GM12878 (cell line): ENCODE measurements around the gene CCDC6. TPM values are rescaled to one million over a fixed set of nuclear protein-coding genes. Genes with fewer than 3 reads are reported as not detected.

Experiments
- ATAC-seq: fragments of 200-7000 bp; cut with Tn5 transposase; 3 replicates; pipeline ENCODE4 v1.9.1; 2020; ENCODE audit warnings: mild to moderate bottlenecking, moderate library complexity
- BruUV-seq: library from RNA; stranded (reverse); fragments of 400-500 nt; replicated peaks from 2 replicates; lab custom pipeline; 2021; lab: Mats Ljungman, UMichigan
- CTCF ChIA-PET: fragments of 300-600 bp; sonication (Branson Sonifier 250); formaldehyde crosslinking; extraction: SDS; loops from one replicate; lab custom pipeline; 2021; ENCODE audit warnings: inconsistent platforms; lab: Yijun Ruan, JAX
- POLR2A ChIA-PET: fragments of 350-600 bp; formaldehyde crosslinking; extraction: SDS; loops from one replicate; lab custom pipeline; 2021; ENCODE audit warnings: inconsistent platforms; lab: Charles Lee
- RAD21 ChIA-PET: fragments of 300-600 bp; sonication (Branson Sonifier 250); formaldehyde crosslinking; loops from one replicate; lab custom pipeline; 2023; ENCODE audit warnings: antibody characterized with exemption; ENCODE audit not compliant: unreplicated experiment; lab: Charles Lee
- SMC1A ChIA-PET: fragments of 300-600 bp; sonication (Branson Sonifier 250); formaldehyde crosslinking; loops from one replicate; lab custom pipeline; 2023; ENCODE audit not compliant: unreplicated experiment, uncharacterized antibody; lab: Charles Lee
- DNase-seq: peaks from one replicate; pipeline ENCODE4 v3.0.0-alpha.2; 2011; ENCODE audit warnings: low read depth, low spot score
- FAIRE-seq: peaks from 3 replicates; lab custom pipeline; 2011; peaks lifted over from hg19 to GRCh38; lab: Jason Lieb, UNC
- H2AFZ ChIP-seq: 2 replicates; pipeline ENCODE4 v1.6.0; 2011; ENCODE audit warnings: low read depth, low read length, control low read depth; ENCODE audit not compliant: control insufficient read depth
- H3K27ac ChIP-seq: 2 replicates; pipeline ENCODE4 v1.5.1; 2011; ENCODE audit warnings: control low read depth; ENCODE audit not compliant: control insufficient read depth, insufficient read depth
- H3K27me3 ChIP-seq, 2 experiments: replicated peaks in 1 of 2; 2 replicates each; pipeline versions ENCODE4 v1.6.0 to v1.6.1; 2011; ENCODE audit warnings: low read length in 1 of 2; ENCODE audit not compliant: control insufficient read depth in 2 of 2, insufficient read depth in 2 of 2
- H3K36me3 ChIP-seq, 2 experiments: 2 replicates each; pipeline ENCODE4 v1.5.1; 2011; ENCODE audit warnings: low read length in 1 of 2; ENCODE audit not compliant: control insufficient read depth in 2 of 2, insufficient read depth in 2 of 2
- H3K4me1 ChIP-seq: 2 replicates; pipeline ENCODE4 v1.6.1; 2011; ENCODE audit warnings: mild to moderate bottlenecking, low read length, moderate library complexity, mixed read lengths; ENCODE audit not compliant: control insufficient read depth, insufficient read depth
- H3K4me2 ChIP-seq: 2 replicates; pipeline ENCODE4 v1.6.0; 2011; ENCODE audit warnings: control low read depth; ENCODE audit not compliant: control insufficient read depth, insufficient read depth
- H3K4me3 ChIP-seq: fragments of 200-600 bp; sonication (generic); 2 replicates; pipeline ENCODE4 v1.5.1; 2016
- H3K79me2 ChIP-seq: 2 replicates; pipeline ENCODE4 v1.6.0; 2011; ENCODE audit warnings: low read length; ENCODE audit not compliant: control insufficient read depth, insufficient read depth
- H3K9ac ChIP-seq: 2 replicates; pipeline ENCODE4 v1.8.0; 2011; ENCODE audit warnings: low read length, control low read depth, mixed read lengths; ENCODE audit not compliant: control insufficient read depth, insufficient read depth
- H3K9me3 ChIP-seq: replicated peaks from 3 replicates; pipeline ENCODE4 v1.5.1; 2011; ENCODE audit warnings: mild to moderate bottlenecking, low read length; ENCODE audit not compliant: control insufficient read depth, insufficient read depth
- H4K20me1 ChIP-seq: 2 replicates; pipeline ENCODE4 v1.6.0; 2011; ENCODE audit not compliant: control insufficient read depth, insufficient read depth
- ATF7 ChIP-seq: fragments of 450-650 bp; IDR thresholded peaks from 2 replicates; pipeline ENCODE4 v1.6.1; 2016; ENCODE audit warnings: low read depth, mild to moderate bottlenecking
- CBX3 ChIP-seq: fragments of 200-600 bp; sonication (generic); IDR thresholded peaks from 2 replicates; pipeline ENCODE4 v1.6.1; 2016; ENCODE audit warnings: low read depth, borderline replicate concordance
- CHD4 ChIP-seq: fragments of 200-600 bp; sonication (generic); IDR thresholded peaks from 2 replicates; pipeline ENCODE4 v1.6.1; 2016; ENCODE audit warnings: mild to moderate bottlenecking
- GABPA ChIP-seq: IDR thresholded peaks from 2 replicates; pipeline ENCODE4 v1.6.1; 2014; ENCODE audit warnings: antibody characterized with exemption, low read depth, mild to moderate bottlenecking, inconsistent platforms
- IKZF2 ChIP-seq, 2 experiments: fragments of 450-650 bp; IDR thresholded peaks; 2 replicates each; pipeline ENCODE4 v1.6.1; 2017; ENCODE audit warnings: mild to moderate bottlenecking in 2 of 2, moderate library complexity in 2 of 2
- IRF4 ChIP-seq: IDR thresholded peaks from 2 replicates; pipeline ENCODE4 v1.6.1; 2011; ENCODE audit warnings: low read depth, low read length
- MEF2B ChIP-seq: fragments of 450-650 bp; IDR thresholded peaks from 2 replicates; pipeline ENCODE4 v1.6.1; 2018; ENCODE audit warnings: mild to moderate bottlenecking, moderate library complexity; ENCODE audit not compliant: partially characterized antibody, poor library complexity, severe bottlenecking
- USF2 ChIP-seq: IDR thresholded peaks from 2 replicates; pipeline ENCODE4 v1.6.1; 2011; ENCODE audit warnings: low read depth, low read length, improper control_type of control experiment, borderline replicate concordance
- WGBS: methylation state at CpG from one replicate; pipeline ENCODE4 v1.1.6; 2016; ENCODE audit warnings: low lambda C conversion rate; ENCODE audit not compliant: insufficient replicate concordance, insufficient coverage; ENCODE audit errors: missing lambda C conversion rate; 5-methylcytosine and 5-hydroxymethylcytosine counted together
- in situ Hi-C: fragments of 300-500 bp; cut with MboI; formaldehyde crosslinking; loops from 9 replicates; pipeline ENCODE4 v1.14.3; 2018; ENCODE audit warnings: mixed read lengths
- intact Hi-C: fragments of 100-400 bp; cut with micrococcal nuclease; formaldehyde crosslinking; loops from one replicate; pipeline ENCODE4 v1.14.2; 2022; ENCODE audit not compliant: unreplicated experiment
- polyA plus RNA-seq, 11 experiments: library from polyadenylated mRNA; depleted of rRNA in 4 of 11; unstranded in 6 of 11; stranded (reverse) in 5 of 11; fragments of >200 nt; fragmentation: Nextera tagmentation in 4 of 11; fragmentation: Illumina TruSeq in 1 of 11; extraction: Ambion mirVana in 4 of 11; extraction: Trizol in 1 of 11; gene quantifications; 1 replicate in 1 of 11; 2 replicates in 10 of 11; pipeline versions ENCODE4 v1.2.1 to v1.2.3, GENCODE V29; 2011 to 2016; ENCODE audit warnings: inconsistent platforms in 2 of 11, missing spikeins in 2 of 11, low read depth in 1 of 11
- total RNA-seq, 4 experiments: library from RNA; depleted of rRNA in 3 of 4; stranded (reverse); fragments of >200 nt in 3 of 4; fragmentation: Illumina TruSeq in 1 of 4; extraction: Trizol in 1 of 4; gene quantifications; 2 replicates each; pipeline versions ENCODE4 v1.2.1 to v1.2.3, GENCODE V29; 2013 to 2021

CCDC6 gene
- total and polyA plus RNA-seq, 10 of the 15 experiments (the other 5 are each of a cell fraction or from before 2014, with no cell fraction given), result 11.8 to 46.2 (median 26.7) TPM

- Histone ChIP-seq H3K27me3 (no peaks in the 10 kb centered on the region), H3K36me3 (no peaks in the 10 kb centered on the region), H3K4me2 (no peak overlapping the region), H3K27ac (no peak overlapping the region), H3K9me3 (no peaks in the 10 kb centered on the region), H3K4me1 (peaks cover 7% of the 10 kb centered on the region; the same call in 1 of the 2 replicates), H2AFZ (no peak overlapping the region), H4K20me1 (no peaks in the 10 kb centered on the region; the same call in 1 of the 2 replicates), H3K9ac (no peak overlapping the region), H3K79me2 (peaks cover 36% of the 10 kb centered on the region), H3K4me3 (no peak overlapping the region)
- RAD21 ChIA-PET, result interaction anchor here (1.1 to 1.4 kb wide), 3 partner anchors 48 to 171 kb away, joined by 3 to 5 read pairs (median 4); partner anchors contain the start of gene CCDC6
- SMC1A ChIA-PET, result interaction anchor here (0.6 to 1.3 kb wide), 6 partner anchors 20 to 239 kb away, joined by 3 to 7 read pairs (median 4); no protein-coding TSS in a partner anchor
- CTCF ChIA-PET, result interaction anchor here (1.2 to 1.9 kb wide), 3 partner anchors 22 to 27 kb away, joined by 3 to 7 read pairs (median 4); no protein-coding TSS in a partner anchor
- ATAC-seq, result no peak; the same call in 2 of the 3 replicates
- 96% methylated on average over 3 of the region's 3 CpGs for WGBS
- POLR2A ChIA-PET, result interaction anchor here (0.6 to 0.9 kb wide), 2 partner anchors 13 to 50 kb away, joined by 3 read pairs; no protein-coding TSS in a partner anchor
- in situ Hi-C loops (no loop called here), intact Hi-C loops (no loop called here)
- no peak for TF ChIP-seq CBX3
- TF ChIP-seq CHD4, result no peak
- no peak for TF ChIP-seq IRF4
- no peak for TF ChIP-seq IKZF2 (IDR thresholded peaks at IDR 0.05)
- DNase-seq, result no peak
- FAIRE-seq, result no peak
- no TSS peak for BruUV-seq
Measured at GRCh38 chr10:59857921-59858320, 48.4 kb downstream of the CCDC6 start.

GRCh38 chr10:59857049-59857448 lies 49.3 kb downstream of the CCDC6 start:
- Histone ChIP-seq H3K4me1 (peaks cover 7% of the 10 kb centered on the region; the same call in 1 of the 2 replicates), H2AFZ (no peak overlapping the region), H4K20me1 (no peaks in the 10 kb centered on the region; the same call in 1 of the 2 replicates), H3K9ac (no peak overlapping the region), H3K4me2 (no peak overlapping the region), H3K36me3 (no peaks in the 10 kb centered on the region)
- no peak for DNase-seq
- BruUV-seq, result no TSS peak
- ATAC-seq, result no peak
- POLR2A ChIA-PET, result no interaction called here
- RAD21 ChIA-PET, result interaction anchor here (1.1 kb wide), 1 partner anchor 49 kb away, joined by 3 read pairs; the partner anchor contains the start of gene CCDC6
- 98% methylated on average over 3 of the region's 3 CpGs for WGBS
- intact Hi-C loops, result no loop called here
- TF ChIP-seq MEF2B (no peak), GABPA (no peak), ATF7 (no peak), USF2 (no peak)
- TF ChIP-seq, all 136 proteins: peak for 0
- Histone ChIP-seq H3K9me3 (no peaks in the 10 kb centered on the region), H3K4me3 (no peak overlapping the region), H3K27ac (no peak overlapping the region), H3K79me2 (peaks cover 33% of the 10 kb centered on the region), H3K27me3 (no peaks in the 10 kb centered on the region)
- FAIRE-seq, result no peak
- CTCF ChIA-PET, result interaction anchor here (1.2 to 1.9 kb wide), 3 partner anchors 8 to 26 kb away, joined by 4 to 14 read pairs (median 7); no protein-coding TSS in a partner anchor
- SMC1A ChIA-PET, result interaction anchor here (0.9 to 1.9 kb wide), 4 partner anchors 16 to 51 kb away, joined by 3 to 5 read pairs (median 4); no protein-coding TSS in a partner anchor
- in situ Hi-C loops, result no loop called here
